Body of pancreas (tissue), 4 donors: Measurements from ENCODE around the gene CLASP1.

Experiments used
- POLR2A ChIP-seq, 3 donors: fragments of 450-650 bp; IDR thresholded peaks; one replicate each; pipeline ENCODE4 v1.6.1; 2016; ENCODE audit warnings: antibody characterized with exemption in 3 of 3, mild to moderate bottlenecking in 2 of 3
- TF ChIP-seq, protein P1 (sequence below), 7 experiments: fragments of 450-650 bp in 4 of 7; fragments of 200-600 bp in 3 of 7; sonication (generic) in 3 of 7; IDR thresholded peaks; one replicate each; pipeline ENCODE4 v1.5.1; 2016 to 2019; ENCODE audit warnings: antibody characterized with exemption in 7 of 7

DNA sequence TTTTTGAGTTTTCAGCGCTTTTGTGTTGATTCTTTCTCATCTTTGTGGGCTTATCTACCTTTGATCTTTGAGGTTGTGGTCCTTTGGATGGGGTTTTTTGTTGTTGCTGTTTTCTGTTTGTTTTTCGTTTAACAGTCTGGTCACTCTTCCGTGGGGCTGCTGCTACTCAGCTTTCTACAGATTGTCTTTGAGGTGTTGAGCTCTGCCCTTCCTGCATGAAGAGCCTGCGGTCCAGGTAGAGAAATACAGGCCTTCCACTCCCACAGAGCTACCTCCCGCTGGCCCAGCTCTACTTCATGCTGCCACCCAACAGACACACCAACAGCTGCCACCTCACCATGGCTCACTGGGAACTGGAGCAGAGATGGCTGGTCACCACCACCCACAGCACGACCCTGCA is 180.3 kb downstream of the CLASP1 start:
- TF ChIP-seq, protein P1, sequence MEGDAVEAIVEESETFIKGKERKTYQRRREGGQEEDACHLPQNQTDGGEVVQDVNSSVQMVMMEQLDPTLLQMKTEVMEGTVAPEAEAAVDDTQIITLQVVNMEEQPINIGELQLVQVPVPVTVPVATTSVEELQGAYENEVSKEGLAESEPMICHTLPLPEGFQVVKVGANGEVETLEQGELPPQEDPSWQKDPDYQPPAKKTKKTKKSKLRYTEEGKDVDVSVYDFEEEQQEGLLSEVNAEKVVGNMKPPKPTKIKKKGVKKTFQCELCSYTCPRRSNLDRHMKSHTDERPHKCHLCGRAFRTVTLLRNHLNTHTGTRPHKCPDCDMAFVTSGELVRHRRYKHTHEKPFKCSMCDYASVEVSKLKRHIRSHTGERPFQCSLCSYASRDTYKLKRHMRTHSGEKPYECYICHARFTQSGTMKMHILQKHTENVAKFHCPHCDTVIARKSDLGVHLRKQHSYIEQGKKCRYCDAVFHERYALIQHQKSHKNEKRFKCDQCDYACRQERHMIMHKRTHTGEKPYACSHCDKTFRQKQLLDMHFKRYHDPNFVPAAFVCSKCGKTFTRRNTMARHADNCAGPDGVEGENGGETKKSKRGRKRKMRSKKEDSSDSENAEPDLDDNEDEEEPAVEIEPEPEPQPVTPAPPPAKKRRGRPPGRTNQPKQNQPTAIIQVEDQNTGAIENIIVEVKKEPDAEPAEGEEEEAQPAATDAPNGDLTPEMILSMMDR (IDR thresholded peaks at IDR 0.05), result no peak
- TF ChIP-seq POLR2A (IDR thresholded peaks at IDR 0.05), result no peak
